ENCODE results near the gene SOX30. TPM values are rescaled to one million over a fixed set of nuclear protein-coding genes. Genes with fewer than 3 reads are reported as not detected.

The SOX30 gene
- total RNA-seq, 2 donors from 2014 or later, result 0.89 TPM; not detected in 1

DNA sequence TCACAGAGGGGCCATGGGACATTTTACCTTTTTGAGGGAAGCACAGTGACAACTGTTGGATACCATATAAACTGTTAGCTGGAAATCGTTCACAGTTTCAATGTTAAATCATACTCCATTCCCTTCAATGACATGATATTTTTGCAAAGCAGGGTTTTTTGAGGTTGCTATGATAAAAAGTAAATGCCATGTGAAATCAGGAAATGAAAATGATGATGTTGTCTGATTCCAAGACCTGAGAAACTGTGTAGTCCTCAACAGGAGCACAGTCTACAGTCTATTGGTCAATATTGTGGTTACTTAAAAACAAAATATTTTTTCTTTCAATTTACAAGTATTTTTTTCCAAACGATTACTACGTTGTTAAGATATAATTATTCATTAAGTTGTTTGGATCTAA is 52.7 kb downstream of the SOX30 start:
- Histone ChIP-seq H3K27me3 (no peaks in the 10 kb centered on the region), H3K36me3 (no peaks in the 10 kb centered on the region), H3K27ac (no peak overlapping the region), H3K4me1 (no peaks in the 10 kb centered on the region), H3K4me3 (no peak overlapping the region), H3K9me3 (no peaks in the 10 kb centered on the region)
- TF ChIP-seq, protein P1, sequence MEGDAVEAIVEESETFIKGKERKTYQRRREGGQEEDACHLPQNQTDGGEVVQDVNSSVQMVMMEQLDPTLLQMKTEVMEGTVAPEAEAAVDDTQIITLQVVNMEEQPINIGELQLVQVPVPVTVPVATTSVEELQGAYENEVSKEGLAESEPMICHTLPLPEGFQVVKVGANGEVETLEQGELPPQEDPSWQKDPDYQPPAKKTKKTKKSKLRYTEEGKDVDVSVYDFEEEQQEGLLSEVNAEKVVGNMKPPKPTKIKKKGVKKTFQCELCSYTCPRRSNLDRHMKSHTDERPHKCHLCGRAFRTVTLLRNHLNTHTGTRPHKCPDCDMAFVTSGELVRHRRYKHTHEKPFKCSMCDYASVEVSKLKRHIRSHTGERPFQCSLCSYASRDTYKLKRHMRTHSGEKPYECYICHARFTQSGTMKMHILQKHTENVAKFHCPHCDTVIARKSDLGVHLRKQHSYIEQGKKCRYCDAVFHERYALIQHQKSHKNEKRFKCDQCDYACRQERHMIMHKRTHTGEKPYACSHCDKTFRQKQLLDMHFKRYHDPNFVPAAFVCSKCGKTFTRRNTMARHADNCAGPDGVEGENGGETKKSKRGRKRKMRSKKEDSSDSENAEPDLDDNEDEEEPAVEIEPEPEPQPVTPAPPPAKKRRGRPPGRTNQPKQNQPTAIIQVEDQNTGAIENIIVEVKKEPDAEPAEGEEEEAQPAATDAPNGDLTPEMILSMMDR (IDR thresholded peaks at IDR 0.05), result no peak
- DNase-seq (ENCODE audit: low spot score), result no peak

DNA sequence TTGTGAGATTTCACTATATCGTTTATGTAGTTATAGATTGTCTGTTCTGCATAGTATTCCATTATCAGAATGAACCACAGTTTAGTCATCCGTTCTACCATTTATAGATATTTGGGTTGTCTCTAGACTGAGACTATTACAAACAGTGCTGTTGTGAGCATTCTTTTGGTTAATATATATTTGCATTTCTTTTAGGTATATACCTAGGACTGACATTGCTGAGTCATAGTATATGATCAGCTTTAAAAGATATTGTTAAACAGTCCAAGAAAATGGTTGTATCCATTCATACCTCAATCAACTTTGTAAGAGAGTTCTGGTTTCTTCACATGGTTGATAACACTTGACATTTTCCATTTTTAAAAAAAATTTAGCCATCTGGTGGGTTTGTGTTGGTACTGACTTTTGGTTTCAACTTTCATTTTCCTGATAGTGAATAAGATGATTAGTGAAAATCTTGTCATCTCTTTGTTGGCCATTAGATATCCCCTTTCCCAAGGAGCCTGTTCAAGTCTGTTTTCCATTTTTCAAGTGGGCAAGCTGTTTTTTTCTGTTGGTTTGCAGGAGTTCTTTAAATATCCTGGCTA is 53.8 kb downstream of the SOX30 start:
- Histone ChIP-seq H3K9me3 (no peaks in the 10 kb centered on the region), H3K36me3 (no peaks in the 10 kb centered on the region), H3K27ac (no peak overlapping the region), H3K4me1 (no peaks in the 10 kb centered on the region), H3K27me3 (no peaks in the 10 kb centered on the region), H3K4me3 (no peak overlapping the region)
- DNase-seq (ENCODE audit: low spot score), result no peak
- TF ChIP-seq, protein P1 (IDR thresholded peaks at IDR 0.05), result no peak

DNA sequence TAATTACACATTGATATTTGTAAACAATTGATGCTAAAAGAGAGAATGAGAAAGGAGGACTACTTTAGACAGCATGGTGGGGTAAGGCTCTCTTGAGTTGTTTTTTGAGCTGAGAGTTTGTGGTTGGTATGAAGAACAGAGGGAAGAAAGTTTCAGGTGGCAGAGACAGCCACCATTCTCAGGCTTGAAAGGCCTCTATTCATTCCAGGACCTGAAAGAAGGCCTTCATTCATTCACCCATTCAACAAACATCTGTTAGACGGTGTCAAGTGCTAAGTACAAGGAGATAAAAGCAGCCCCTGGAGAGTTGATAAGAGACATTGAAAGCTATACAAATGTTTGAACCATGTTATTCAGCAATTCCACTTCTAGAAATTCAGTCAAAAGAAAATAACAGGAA is 55.0 kb downstream of the SOX30 start:
- H3K27me3 ChIP-seq, result no peaks in the 10 kb centered on the region
- H3K27ac ChIP-seq, result no peak overlapping the region
- H3K36me3 ChIP-seq, result no peaks in the 10 kb centered on the region
- no peaks in the 10 kb centered on the region for H3K9me3 ChIP-seq
- H3K4me1 ChIP-seq, result no peaks in the 10 kb centered on the region
- no peak for DNase-seq (ENCODE audit: low spot score)
- H3K4me3 ChIP-seq, result no peak overlapping the region
- TF ChIP-seq, protein P1 (IDR thresholded peaks at IDR 0.05), result no peak

DNA sequence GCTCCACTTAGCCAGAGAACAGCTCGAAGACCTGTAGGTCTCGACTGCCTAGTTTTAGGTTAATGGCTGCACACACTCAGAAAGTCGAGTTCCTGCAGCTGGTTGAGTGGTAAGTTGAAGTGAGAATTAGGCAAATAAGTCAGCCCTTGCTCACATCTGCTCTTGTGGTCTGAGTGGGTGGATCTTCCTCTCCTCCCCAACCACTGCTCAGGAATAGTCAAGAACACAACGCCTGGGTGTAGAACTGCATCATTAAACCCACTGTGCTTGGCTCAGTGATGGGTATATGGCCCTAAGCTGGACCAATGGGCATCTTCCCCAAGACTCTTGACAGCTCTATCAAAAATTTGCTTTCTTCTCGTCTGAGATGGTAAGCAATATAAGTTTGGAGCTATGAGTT is 55.8 kb downstream of the SOX30 start:
- TF ChIP-seq, protein P1 (IDR thresholded peaks at IDR 0.05), result no peak
- Histone ChIP-seq H3K27me3 (no peaks in the 10 kb centered on the region), H3K36me3 (no peaks in the 10 kb centered on the region), H3K9me3 (no peaks in the 10 kb centered on the region), H3K4me3 (no peak overlapping the region), H3K27ac (no peak overlapping the region), H3K4me1 (no peaks in the 10 kb centered on the region)
- DNase-seq (ENCODE audit: low spot score), result no peak

DNA sequence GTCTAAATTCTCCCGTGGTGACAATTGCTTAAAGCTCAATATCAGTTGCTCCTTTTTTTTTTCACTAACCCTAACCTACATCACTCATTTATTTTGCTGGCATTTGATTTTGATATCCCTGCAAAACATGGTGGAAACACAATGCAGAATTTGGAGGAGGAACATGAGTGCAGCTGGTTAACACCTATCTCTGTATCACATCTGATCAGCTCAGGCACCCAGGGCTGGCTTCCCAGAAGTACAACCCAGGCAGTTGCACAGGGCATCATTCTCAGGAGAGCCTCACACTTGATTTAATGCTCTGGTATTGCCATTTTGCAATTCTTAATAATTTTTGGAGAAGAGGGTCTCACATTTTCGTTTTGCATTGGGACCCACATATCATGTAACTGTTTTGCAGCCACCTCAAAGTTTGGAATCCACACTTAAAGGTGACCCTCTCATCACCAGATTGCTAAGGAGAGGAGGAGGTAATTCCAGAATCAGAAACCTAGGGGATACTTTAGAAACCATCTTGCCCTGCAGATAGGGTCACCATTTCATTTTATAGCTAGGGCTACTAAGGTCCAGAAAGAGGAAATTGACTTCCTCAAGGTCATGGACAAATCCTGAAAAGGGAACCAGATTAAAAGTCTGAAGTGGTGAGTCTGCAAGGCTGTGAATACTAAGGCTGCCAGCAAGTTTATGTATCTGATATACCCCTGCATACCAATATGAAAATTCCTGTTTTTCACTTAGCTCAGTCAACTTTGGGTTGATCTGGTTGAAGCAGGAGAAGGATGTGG is 57.4 kb downstream of the SOX30 start:
- H3K36me3 ChIP-seq, result no peaks in the 10 kb centered on the region
- no peak for DNase-seq (ENCODE audit: low spot score)
- H3K27me3 ChIP-seq, result no peaks in the 10 kb centered on the region
- TF ChIP-seq, protein P1 (IDR thresholded peaks at IDR 0.05), result no peak
- H3K27ac ChIP-seq, result no peak overlapping the region
- no peak overlapping the region for H3K4me3 ChIP-seq
- no peaks in the 10 kb centered on the region for H3K4me1 ChIP-seq
- no peaks in the 10 kb centered on the region for H3K9me3 ChIP-seq

Measured in right atrium auricular region (tissue), 2 donors.